T follicular helper cell (primary cell): ENCODE results near the gene APOBEC3F.
"Not testable (repeated sequence)": the region's sequence is repeated elsewhere in the genome, so short reads cannot be mapped to it uniquely, and the experiment has no call there.

Experiments
- DNase-seq: peaks from one replicate; pipeline ENCODE4 v3.0.0-alpha.2; 2020; ENCODE audit warnings: low read depth

Gene APOBEC3F

GRCh38 chr22:39073981-39074380 is 33.3 kb downstream of the APOBEC3F start:
- DNase-seq = no peak

DNA sequence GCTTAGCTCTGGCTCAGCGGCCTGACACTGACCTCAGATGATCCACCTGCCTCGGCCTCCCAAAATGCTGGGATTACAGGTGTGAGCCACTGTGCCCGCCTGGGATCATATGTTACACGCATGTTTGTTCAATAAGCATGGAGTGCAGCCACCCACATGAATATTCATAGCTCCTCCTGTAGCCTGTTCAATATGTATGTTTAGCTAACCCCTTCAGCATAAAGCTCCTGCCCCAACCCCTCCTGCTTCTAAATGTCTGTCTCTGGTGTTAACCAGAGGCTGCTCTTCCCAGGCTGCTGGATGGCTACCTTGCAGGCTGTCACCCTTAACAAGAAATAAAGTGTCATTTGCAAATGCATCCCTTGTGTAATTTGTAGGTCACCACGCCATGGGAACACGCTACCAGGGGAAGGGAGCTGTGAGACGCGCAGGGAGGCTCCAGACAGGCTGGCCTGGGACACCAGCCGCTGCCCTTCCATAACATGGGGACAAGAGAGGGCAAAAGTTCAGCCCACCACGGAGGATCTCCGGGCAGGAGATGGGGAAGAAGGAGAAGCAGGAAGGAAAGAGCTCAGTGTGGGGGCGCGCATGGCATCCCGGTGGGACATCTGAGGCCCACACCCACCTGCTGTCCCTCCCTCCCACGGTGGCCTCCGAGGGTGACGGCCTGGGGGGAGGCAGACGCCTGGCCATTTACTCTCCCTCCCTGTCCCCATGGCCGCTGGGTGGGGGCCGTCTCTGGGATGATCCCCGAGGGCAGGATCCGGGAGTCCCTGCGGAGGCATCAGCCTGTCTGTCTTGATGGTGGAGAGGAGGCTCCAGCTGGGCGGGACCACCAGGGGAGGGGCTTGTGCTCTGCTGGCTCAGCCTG is 35.7 kb downstream of the APOBEC3F start:
- not testable (repeated sequence) for DNase-seq

GRCh38 chr22:39077026-39077840 is 36.6 kb downstream of the APOBEC3F start, which contains the start of gene APOBEC3G:
APOBEC3G (plus strand) TSS chr22:39077275; CDS start chr22:39077362, 87 bp downstream.
- peak; percentile 23 for DNase-seq

DNA sequence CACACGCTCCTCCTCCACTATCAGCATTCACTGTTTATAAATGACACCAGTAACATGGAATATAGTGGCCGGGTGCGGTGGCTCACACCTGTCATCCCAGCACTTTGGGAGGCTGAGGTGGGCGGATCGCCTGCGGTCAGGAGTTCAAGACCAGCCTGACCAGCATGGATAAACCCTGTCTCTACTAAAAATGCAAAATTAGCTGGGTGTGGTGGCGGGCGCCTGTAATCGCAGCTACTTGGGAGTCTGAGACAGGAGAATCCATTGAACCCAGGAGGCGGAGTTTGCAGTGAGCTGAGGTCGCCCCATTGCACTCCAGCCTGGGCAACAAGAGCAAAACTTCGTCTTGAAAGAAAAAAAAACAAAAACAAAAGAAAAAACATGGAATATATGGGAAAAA is 37.2 kb downstream of the APOBEC3F start:
- not testable (repeated sequence) for DNase-seq

DNA sequence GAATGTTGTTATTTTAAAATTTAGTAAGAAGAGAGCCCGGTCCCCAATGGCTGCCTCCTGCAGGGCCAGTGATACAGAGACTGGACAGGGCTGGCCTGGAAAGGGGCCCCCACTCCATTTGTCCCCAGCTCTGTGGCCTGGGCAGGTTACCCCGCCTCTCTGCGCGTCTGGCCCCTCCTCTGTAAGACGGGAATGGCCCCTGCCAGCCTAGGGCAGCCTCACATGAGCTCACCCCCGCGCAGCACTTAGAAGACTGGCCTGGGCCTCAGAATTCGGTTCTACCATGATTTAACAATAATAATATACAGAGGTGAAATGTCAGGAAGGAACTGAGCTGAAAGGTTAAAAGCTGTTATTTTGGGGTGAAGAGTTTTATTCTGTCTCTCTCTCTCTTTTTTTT is 37.7 kb downstream of the APOBEC3F start:
- DNase-seq = no peak

- not testable (repeated sequence) for DNase-seq
Observed at GRCh38 chr22:39079054-39079637, 38.5 kb downstream of the APOBEC3F start.

- no peak for DNase-seq
Observed at GRCh38 chr22:39080052-39080762, 39.5 kb downstream of the APOBEC3F start.

DNA sequence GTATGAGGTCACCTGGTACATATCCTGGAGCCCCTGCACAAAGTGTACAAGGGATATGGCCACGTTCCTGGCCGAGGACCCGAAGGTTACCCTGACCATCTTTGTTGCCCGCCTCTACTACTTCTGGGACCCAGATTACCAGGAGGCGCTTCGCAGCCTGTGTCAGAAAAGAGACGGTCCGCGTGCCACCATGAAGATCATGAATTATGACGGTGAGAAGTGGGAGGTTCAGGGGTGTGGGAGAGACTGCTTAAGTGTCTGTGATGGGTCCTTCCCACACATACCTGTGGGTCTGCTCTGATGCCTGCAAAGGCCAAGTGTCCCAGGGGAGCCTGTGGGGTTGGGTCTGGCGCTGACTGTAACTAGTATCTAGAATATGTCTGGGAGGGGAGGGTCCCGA is 40.4 kb downstream of the APOBEC3F start:
- no peak for DNase-seq

- DNase-seq = no peak
Observed at GRCh38 chr22:39081598-39081997, 40.9 kb downstream of the APOBEC3F start.

DNA sequence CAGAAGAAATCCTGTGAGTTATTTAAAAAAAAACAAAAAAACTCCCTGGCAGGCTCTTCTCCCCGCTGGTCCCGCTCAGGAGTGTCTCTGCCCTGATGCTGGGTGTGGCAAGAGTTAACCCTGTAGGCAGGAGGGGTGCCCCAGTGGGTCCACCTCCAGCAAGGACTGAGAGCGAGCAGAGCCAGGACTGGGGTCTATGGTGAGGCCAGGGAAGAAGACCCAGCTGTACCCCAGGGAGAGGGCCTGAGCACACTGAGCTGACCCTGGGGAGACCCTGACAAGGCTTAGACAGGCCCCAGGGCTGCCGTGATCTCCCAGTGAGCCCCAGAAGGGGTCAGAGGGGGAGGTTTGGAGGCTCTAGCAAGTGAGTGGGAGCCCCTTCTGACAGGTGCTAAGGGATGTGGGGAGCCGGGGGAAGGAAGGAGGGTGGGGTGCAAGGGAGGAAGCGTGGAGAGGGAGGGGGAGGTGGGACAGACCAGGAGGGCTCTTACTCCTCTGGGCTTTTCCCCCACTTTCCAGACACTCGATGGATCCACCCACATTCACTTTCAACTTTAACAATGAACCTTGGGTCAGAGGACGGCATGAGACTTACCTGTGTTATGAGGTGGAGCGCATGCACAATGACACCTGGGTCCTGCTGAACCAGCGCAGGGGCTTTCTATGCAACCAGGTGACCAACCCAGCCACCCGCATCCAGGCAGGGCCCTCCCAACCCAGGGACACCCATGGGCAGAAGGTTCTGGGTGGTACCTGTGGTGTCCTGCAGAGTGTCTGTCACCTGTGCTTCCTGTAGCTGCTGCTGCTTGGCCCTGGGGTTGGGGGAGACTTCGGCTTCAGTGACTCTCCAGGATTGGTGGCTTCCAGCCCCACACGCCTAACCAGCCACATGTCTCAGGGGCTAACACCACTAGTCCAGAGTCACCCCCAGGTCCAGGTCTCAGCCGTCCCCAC is 42.8 kb downstream of the APOBEC3F start:
- no peak for DNase-seq

DNA sequence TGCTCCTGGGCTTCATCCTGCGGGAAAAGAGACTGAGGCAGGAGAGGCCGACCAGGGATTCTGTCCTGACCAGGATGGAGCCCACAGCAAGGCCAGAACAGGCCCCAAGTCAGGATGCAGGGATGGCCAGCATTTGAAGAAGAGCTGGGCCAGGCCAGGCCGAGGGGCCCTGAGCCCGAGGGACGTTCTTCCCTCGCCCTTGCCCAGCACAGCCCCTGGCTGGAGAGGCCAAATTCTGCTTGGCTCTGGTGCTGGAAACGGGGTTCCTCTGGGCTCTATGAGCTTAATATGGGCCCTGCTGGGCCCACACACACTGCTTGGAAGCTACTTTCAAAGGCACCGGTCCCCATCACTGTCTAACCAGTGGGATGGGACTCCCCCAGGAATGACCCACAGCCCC is 44.0 kb downstream of the APOBEC3F start:
- DNase-seq = no peak

- DNase-seq = no peak
Observed at GRCh38 chr22:39087098-39087497, 46.4 kb downstream of the APOBEC3F start.

DNA sequence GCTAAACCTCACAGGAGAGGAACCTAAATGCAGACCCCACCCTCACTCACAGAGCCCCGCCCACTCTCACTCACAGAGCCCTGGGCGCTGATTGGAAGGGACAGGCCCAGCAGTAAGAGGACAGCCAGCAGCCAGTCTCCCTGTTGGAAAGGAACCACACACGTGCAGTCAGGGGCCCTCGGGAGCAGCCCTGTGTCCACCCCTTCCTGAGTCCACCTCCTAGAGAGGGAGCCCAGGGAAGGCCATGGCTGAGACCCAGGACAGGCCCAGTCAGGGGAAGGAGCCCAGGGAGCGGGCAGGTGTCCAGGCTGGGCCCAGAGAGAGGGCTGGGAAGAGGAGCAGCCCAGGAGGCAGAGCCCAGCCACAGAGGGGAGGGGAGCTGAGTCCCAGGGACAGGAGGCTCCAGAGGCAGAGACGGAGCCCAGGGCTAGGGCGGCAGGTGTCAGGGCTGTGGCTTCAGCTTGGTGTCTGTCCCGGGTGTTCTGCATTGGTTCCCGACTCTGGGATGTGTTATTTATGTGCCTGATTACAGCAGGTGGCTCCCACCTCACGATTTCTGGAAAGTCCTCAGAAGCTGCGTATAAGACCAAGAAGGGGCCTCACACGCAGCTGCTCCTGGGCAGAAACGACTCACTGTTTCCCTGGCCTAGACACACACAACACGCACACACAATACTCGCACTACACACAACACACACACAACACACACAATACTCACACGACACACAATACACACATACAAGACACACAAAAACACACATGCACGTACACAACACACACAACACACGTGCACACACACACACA is 47.4 kb downstream of the APOBEC3F start:
- DNase-seq = no peak

GRCh38 chr22:39088685-39089032 is 48.0 kb downstream of the APOBEC3F start:
- no peak for DNase-seq

- DNase-seq = no peak
Observed at GRCh38 chr22:39089928-39090327, 49.3 kb downstream of the APOBEC3F start.

- DNase-seq = peak; percentile 73
Observed at GRCh38 chr22:39090426-39091064, 49.9 kb downstream of the APOBEC3F start.

- no peak for DNase-seq
Observed at GRCh38 chr22:39091126-39092081, 50.7 kb downstream of the APOBEC3F start.
